Measurements from ENCODE around the gene CCDC137. TPM values are rescaled to one million over a fixed set of nuclear protein-coding genes. Genes with fewer than 3 reads are reported as not detected.

The CCDC137 gene
- total and polyA plus RNA-seq, 2 of the 13 experiments (the other 11 are each of a cell fraction or from before 2014, with no cell fraction given): 14.6 to 39.1 TPM

DNA sequence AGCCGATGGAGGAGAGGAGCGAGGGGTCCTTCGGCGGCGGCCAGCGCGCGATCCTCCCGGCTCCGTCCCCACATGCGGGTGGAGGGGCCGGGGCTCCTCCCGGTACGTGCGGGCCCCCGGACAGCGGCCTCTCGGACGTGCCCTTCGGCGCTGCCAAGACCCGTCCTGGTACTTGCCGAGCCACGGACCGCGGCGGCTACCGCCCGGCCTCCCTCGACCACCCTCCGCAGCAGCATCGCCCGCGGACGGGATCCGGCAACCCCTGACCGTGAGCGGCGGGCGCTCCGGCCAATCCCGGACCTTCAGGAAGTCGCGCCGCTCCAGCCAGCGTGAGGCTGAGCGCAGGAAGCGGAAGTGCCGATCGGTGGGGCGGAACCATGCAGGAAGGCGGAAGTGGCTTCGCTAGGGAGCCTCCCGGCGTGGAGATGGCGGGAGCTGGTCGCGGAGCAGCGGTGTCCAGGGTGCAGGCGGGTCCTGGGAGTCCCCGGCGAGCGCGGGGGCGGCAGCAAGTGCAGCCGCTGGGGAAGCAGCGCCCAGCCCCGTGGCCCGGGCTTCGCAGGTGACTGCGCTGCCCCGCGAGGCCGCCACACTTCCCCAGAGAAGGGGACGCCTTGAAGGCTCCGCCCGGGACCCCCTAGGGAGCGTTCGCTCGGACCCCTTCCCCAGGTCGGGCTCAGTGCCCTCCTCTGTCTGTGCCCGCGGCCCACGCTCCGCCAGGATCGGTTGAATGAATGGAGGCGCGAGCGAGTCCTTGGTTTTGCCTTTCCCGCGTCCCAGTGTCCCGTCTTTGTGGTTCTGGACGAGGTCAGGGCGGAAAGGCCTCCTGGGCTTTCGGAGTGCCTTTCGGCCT lies at the start of gene CCDC137, which contains the start of gene OXLD1 (continued):
- TF ChIP-seq, protein P1, sequence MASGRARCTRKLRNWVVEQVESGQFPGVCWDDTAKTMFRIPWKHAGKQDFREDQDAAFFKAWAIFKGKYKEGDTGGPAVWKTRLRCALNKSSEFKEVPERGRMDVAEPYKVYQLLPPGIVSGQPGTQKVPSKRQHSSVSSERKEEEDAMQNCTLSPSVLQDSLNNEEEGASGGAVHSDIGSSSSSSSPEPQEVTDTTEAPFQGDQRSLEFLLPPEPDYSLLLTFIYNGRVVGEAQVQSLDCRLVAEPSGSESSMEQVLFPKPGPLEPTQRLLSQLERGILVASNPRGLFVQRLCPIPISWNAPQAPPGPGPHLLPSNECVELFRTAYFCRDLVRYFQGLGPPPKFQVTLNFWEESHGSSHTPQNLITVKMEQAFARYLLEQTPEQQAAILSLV (CRISPR knock-in tag; IDR thresholded peaks at IDR 0.05; ENCODE audit: borderline replicate concordance): peak; percentile 16
- no peak for TF ChIP-seq ZNF296 (CRISPR knock-in tag; conservative IDR thresholded peaks at IDR 0.05)
- TF ChIP-seq ZNF501 (CRISPR knock-in tag; IDR thresholded peaks at IDR 0.05): peak; percentile 78
- peak; percentile 45; the same call in 1 of the 2 replicates for TF ChIP-seq FOSL1 (CRISPR knock-in tag; IDR thresholded peaks at IDR 0.05; ENCODE audit: borderline replicate concordance)
- peak; percentile 77; the same call in 1 of the 2 replicates for TF ChIP-seq MEIS2 (CRISPR knock-in tag; IDR thresholded peaks at IDR 0.05)
- TF ChIP-seq ZSCAN29 (CRISPR knock-in tag; conservative IDR thresholded peaks at IDR 0.05): peak; percentile 83; the same call in 1 of the 2 replicates
- no peak; the same call in 1 of the 2 replicates for TF ChIP-seq CCDC6 (CRISPR knock-in tag; IDR thresholded peaks at IDR 0.05)
- peak; percentile 17; the same call in 1 of the 2 replicates for TF ChIP-seq ZMAT3 (CRISPR knock-in tag; conservative IDR thresholded peaks at IDR 0.05)
- TF ChIP-seq PAX8 (CRISPR knock-in tag; IDR thresholded peaks at IDR 0.05; ENCODE audit: borderline replicate concordance): 0 out of 2 replicates have a peak, but pooled peaks have one; percentile 35
- TF ChIP-seq ZNF350 (CRISPR knock-in tag; IDR thresholded peaks at IDR 0.05; ENCODE audit: borderline replicate concordance, low read depth): 0 out of 2 replicates have a peak, but pooled peaks have one; percentile 13
- no peak for TF ChIP-seq FOXP1 (IDR thresholded peaks at IDR 0.05)
- no peak for TF ChIP-seq FOXP1 (CRISPR knock-in tag; IDR thresholded peaks at IDR 0.05)
- TF ChIP-seq, protein P2, sequence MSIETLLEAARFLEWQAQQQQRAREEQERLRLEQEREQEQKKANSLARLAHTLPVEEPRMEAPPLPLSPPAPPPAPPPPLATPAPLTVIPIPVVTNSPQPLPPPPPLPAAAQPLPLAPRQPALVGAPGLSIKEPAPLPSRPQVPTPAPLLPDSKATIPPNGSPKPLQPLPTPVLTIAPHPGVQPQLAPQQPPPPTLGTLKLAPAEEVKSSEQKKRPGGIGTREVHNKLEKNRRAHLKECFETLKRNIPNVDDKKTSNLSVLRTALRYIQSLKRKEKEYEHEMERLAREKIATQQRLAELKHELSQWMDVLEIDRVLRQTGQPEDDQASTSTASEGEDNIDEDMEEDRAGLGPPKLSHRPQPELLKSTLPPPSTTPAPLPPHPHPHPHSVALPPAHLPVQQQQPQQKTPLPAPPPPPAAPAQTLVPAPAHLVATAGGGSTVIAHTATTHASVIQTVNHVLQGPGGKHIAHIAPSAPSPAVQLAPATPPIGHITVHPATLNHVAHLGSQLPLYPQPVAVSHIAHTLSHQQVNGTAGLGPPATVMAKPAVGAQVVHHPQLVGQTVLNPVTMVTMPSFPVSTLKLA (IDR thresholded peaks at IDR 0.05): peak; percentile 50; the same call in 1 of the 2 replicates
- no peak for TF ChIP-seq CEBPB (IDR thresholded peaks at IDR 0.05; ENCODE audit: borderline replicate concordance, low read depth, low read length)
- no peak for TF ChIP-seq ZNF496 (CRISPR knock-in tag; IDR thresholded peaks at IDR 0.05; ENCODE audit: insufficient replicate concordance)
- peak; percentile 83 for TF ChIP-seq SNAPC2 (CRISPR knock-in tag; IDR thresholded peaks at IDR 0.05)
- no peak for TF ChIP-seq ZBTB20 (CRISPR knock-in tag; IDR thresholded peaks at IDR 0.05; ENCODE audit: borderline replicate concordance, low read depth)
- TF ChIP-seq FOXO1 (CRISPR knock-in tag; IDR thresholded peaks at IDR 0.05): peak; percentile 16; the same call in 1 of the 2 replicates
- TF ChIP-seq ZNF713 (CRISPR knock-in tag; IDR thresholded peaks at IDR 0.05): 0 out of 2 replicates have a peak, but pooled peaks have one; percentile 39
- TF ChIP-seq, protein P3, sequence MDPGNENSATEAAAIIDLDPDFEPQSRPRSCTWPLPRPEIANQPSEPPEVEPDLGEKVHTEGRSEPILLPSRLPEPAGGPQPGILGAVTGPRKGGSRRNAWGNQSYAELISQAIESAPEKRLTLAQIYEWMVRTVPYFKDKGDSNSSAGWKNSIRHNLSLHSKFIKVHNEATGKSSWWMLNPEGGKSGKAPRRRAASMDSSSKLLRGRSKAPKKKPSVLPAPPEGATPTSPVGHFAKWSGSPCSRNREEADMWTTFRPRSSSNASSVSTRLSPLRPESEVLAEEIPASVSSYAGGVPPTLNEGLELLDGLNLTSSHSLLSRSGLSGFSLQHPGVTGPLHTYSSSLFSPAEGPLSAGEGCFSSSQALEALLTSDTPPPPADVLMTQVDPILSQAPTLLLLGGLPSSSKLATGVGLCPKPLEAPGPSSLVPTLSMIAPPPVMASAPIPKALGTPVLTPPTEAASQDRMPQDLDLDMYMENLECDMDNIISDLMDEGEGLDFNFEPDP (CRISPR knock-in tag; conservative IDR thresholded peaks at IDR 0.05): peak; percentile 67; the same call in 1 of the 2 replicates
- TF ChIP-seq KLF9 (CRISPR knock-in tag; IDR thresholded peaks at IDR 0.05; ENCODE audit: low read depth): 0 out of 2 replicates have a peak, but pooled peaks have one; percentile 37
- no peak for TF ChIP-seq SCMH1 (CRISPR knock-in tag; IDR thresholded peaks at IDR 0.05; ENCODE audit: borderline replicate concordance)
- TF ChIP-seq, protein P4, sequence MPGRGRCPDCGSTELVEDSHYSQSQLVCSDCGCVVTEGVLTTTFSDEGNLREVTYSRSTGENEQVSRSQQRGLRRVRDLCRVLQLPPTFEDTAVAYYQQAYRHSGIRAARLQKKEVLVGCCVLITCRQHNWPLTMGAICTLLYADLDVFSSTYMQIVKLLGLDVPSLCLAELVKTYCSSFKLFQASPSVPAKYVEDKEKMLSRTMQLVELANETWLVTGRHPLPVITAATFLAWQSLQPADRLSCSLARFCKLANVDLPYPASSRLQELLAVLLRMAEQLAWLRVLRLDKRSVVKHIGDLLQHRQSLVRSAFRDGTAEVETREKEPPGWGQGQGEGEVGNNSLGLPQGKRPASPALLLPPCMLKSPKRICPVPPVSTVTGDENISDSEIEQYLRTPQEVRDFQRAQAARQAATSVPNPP (CRISPR knock-in tag; IDR thresholded peaks at IDR 0.05): 0 out of 2 replicates have a peak, but pooled peaks have one; percentile 80
- peak; percentile 54 for TF ChIP-seq CREM (IDR thresholded peaks at IDR 0.05)
- TF ChIP-seq CREM (CRISPR knock-in tag; IDR thresholded peaks at IDR 0.05): no peak
